GM19035 (cell line): ENCODE measurements around the gene SAMD1.
"Not testable (repeated sequence)": the region's sequence is repeated elsewhere in the genome, so short reads cannot be mapped to it uniquely, and the experiment has no call there.

ENCODE experiments used
- ATAC-seq: cut with Tn5 transposase; IDR thresholded peaks from one replicate; pipeline ENCODE4 v1.9.1; 2021; ENCODE audit not compliant: unreplicated experiment

The SAMD1 gene

GRCh38 chr19:14061751-14062557, 28.6 kb downstream of the SAMD1 start, which contains the start of gene PALM3:
Gene PALM3 (minus strand): TSS chr19:14062076. CDS start chr19:14061980, 96 bp downstream.
- no peak for ATAC-seq

DNA sequence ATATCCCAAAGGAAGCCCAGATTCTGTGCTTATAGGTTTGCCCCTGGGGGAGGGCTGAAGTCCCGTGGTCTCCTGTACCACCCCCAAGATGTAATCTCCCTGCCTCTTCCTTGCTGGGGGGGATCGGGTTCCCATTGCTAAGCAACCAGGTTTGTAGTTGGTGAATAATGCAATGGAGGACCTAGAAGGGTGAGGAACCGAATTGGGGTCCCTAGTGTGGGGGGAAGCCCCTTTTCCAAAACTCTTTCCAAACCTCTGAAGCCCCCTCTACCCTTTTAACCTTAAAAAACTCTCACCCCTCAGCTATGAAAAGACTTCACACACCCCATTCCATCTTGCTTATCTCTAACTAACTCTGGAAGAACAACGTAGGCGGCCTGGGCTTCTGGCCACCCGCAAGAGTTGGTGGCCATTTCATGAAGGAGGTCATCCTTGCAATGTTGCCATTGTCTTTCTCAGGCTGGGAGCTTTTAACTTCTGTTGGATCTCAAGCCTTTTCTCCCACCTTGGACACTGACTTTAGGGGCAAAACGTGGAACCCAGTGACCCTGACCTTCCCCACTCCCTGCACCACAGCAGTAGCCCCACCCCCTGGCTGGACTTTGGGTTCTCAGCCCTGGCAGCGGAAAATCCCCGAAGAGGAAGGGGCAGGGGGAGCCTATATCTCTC, 29.3 kb downstream of the SAMD1 start:
- ATAC-seq, result no peak

DNA sequence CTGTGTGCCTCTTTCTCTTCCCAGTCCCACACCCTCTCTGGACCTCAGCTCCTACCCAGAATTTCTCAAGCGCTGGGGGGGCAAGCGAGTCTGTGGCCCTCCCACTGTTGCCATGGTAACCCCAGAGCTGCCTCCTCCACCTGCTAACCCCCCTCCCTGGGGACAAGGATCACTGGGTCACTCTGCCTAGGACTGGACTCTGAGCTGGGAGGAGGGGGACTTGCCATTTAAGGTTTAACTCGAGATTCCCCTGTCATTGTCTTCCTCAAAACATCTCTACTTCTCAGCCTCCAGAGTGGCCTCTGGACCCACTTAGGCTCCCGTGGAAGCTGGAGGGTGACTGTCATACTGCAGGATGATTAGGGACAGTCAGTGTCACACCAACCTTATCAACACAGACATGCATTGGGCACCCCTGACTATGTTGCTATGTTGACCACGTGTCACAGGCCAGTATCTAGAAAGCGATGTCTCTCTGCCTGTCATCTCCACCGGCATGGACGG, 30.8 kb downstream of the SAMD1 start:
- no peak for ATAC-seq

- no peak for ATAC-seq
Observed at GRCh38 chr19:14059093-14059480, 31.5 kb downstream of the SAMD1 start.

- no peak for ATAC-seq
Observed at GRCh38 chr19:14058182-14059092, 32.1 kb downstream of the SAMD1 start.

DNA sequence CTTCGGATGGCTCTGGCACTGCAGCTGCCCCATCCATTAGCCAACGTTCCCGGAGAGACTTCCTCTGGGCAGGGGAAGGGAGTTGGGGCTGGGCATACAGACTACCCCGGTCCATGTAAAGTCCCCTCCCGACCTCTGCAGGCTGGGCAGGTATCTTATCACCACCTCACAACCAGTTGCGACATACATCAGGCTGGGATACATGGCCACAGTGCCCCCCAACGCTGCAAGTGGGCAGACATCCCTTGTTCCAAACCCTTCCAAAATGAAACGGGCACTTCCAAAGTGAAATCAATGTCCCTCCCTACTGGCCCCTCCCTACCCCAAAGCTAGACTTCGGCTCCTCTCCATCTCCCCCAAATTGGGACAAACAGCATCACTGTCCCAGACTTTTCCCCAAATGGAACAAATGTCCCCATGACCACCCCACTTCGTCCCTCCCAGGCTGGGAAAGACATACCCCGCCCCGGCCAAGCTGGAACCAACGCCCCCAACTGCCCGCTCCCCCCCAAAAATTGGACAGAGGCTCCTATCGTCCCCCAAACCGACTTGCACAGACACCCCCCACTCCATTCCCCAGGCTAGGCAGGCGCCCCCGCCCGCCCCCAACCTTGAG, 33.7 kb downstream of the SAMD1 start:
- no peak for ATAC-seq

GRCh38 chr19:14056069-14056666, 34.4 kb downstream of the SAMD1 start:
- ATAC-seq, result no peak

GRCh38 chr19:14055396-14055795, 35.2 kb downstream of the SAMD1 start:
- no peak for ATAC-seq

DNA sequence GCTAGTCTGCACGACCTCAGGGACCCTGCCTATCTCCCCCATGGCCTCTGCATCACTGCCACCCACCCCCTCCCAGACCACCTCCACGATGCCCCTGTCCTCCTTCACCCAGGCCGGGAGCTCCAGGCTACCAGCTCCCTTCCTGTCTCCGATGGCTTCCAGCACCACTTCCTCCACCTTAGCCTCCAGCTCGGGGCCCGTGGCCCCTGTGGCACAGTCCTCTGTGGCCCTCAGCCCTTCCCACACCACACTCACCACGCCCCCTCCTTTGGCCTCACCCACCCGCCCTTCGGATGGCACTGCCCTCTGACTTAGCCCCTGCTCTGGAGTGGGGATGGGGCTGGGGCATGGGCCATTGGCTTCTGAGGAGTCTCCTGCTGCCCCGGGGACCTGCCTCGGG, 35.8 kb downstream of the SAMD1 start:
- ATAC-seq, result no peak

- ATAC-seq, result no peak
Observed at GRCh38 chr19:14054099-14054498, 36.5 kb downstream of the SAMD1 start.

GRCh38 chr19:14053500-14053899, 37.1 kb downstream of the SAMD1 start:
- ATAC-seq, result no peak

DNA sequence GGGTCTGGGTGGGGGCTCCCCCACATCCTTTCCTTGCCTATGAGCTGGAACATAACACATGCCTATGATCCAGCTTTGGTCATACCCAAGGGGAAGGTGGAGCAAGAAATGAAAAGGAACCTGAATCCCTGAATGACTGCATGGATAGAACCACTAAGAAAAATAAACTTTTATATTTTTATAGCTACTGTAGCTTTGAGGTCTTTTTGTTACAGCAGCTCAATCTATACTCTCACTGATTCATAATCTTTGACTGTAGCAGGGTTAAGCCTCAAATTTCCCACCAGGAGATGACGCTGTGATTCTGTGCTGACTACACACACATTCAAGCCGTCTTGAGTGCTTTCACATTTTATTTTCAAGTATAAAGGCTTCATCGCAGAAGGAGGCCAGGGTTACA, 37.5 kb downstream of the SAMD1 start:
- ATAC-seq, result no peak

GRCh38 chr19:14052470-14052869, 38.1 kb downstream of the SAMD1 start:
- ATAC-seq, result no peak

DNA sequence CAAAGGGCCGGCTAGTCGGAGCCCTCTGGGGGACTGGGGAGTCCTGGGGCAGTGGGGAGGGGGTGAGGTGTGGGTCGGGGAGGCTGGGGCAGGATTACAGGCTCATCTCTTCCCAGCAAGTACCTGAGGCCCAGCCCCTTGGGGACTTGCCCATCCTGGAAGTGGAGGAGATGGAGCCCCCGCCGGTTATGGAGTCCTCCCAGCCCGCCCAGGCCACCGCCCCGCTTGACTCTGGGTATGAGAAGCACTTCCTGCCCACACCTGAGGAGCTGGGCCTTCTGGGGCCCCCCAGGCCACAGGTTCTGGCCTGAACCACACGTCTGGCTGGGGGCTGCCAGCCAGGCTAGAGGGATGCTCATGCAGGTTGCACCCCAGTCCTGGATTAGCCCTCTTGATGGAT, 38.6 kb downstream of the SAMD1 start:
- ATAC-seq, result no peak

DNA sequence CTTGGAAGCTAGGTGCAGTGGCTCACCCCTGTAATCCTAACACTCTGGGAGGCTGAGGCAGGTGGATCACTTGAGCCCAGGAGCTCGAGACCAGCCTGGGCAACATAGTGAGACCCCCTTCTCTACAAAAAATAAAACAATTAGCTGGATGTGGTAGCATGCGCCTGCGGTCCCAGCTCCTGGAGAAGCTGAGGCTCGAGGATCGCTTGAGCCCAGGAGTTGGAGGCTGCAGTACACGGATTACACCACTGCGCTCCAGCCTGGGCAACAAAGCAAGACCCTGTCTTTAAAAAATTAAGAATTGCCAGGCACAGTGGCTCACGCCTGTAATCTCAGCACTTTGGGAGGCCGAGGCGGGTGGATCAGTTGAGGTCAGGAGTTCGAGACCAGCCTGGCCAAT, 39.6 kb downstream of the SAMD1 start:
- ATAC-seq, result not testable (repeated sequence)

DNA sequence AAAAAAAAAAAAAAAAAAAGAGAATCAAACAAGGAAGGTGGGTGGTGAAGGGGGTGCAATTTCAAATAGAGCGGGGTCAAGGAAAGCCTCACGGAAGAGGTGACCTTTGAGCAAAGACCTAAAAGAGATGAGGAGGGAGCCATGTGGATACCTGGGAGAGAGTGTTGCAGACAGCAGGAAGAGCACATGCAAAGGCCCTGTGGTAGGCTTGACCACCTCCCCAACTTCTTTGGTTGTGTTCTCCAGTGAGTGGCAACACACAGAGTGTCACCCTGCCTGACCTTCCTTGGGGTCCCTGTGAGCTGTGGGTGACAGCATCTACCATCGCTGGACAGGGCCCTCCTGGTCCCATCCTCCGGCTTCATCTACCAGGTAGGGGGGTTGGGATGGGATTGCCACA, 40.0 kb downstream of the SAMD1 start:
- no peak for ATAC-seq

DNA sequence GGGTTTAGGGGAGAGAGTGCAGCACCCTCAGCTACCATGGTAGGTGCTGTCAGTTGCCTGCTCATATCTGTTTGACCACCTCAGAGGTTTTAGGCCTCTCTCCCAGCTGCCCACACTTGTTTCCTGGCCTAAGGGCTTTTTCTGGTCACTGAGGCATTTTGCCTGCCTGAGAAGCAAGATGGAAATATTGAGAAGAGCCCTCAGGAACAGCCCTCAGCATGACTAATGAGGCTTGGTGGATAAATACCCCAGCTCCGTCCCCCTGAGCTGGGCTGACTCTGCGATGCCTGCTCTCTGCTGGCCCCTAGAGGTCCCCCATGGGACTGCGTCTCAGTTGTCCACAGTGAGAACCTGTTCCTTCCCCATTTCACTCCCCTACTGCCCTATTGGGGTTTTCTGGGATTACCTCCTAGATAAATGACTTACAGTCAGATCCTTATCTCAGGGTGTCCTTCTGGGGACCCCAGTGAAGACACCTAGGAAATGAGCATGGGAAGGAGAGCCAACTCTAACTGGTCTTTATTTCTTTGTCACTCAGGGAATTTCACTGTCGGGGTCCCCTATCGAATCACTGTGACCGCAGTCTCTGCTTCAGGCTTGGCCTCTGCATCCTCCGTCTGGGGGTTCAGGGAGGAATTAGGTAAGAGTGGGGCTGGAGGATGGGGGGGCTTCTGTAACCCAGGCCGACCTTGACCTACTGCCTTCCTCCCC, 42.0 kb downstream of the SAMD1 start:
- ATAC-seq, result no peak

DNA sequence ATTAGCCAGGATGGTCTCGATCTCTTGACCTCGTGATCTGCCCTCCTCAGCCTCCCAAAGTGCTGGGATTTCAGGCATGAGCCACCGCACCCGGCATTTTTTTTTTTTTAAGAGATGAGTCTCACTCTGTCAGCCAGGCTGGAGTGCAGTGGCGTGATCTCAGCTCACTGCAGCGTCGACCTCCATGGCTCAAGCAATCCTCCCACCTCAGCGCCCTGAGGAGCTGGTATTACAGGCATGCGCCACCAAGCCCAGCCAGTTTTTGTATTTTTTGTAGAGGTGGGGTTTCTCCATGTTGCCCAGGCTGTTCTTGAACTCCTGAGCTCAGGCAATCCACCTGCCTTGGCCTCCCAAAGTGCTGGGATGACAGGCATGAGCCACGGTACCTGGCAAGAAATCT, 42.7 kb downstream of the SAMD1 start:
- ATAC-seq, result not testable (repeated sequence)

GRCh38 chr19:14042659-14043608, 47.6 kb downstream of the SAMD1 start:
- not testable (repeated sequence) for ATAC-seq
